ENCODE measurements around the gene HIC1. TPM values are rescaled to one million over a fixed set of nuclear protein-coding genes. Genes with fewer than 3 reads are reported as not detected.

The HIC1 gene
- total and polyA plus RNA-seq, 7 donors = 2.0 to 12.6 (median 4.3) TPM

DNA sequence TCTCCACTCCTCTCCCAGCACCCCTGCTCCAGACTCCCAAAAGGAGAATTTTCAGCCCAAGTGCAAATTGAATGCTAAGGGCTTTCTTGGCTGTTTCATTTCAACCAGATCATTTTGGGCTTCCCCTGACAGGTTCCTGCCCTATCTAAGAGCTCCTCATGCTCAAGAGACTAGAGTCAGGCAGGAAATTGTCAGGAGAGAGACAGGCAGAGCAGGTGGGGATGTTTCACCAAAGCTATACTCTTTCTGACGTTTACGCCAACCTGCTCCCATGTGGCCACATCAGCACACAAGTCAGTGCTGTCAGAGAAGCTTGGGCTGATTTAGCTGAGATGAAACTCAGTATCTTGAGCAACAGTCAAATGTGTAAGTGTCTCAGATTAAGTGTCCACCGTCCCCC, 31.4 kb downstream of the HIC1 start:
- Histone ChIP-seq H3K27ac (peak overlapping the region; percentile 77), H3K4me1 (peaks cover 59% of the 10 kb centered on the region), H3K27me3 (ENCODE audit: insufficient read depth in 3 of 3, low read length in 2 of 3) (no peaks in the 10 kb centered on the region), H3K4me3 (no peak overlapping the region), H3K36me3 (ENCODE audit: insufficient read depth in 1 of 2, low read depth in 1 of 2) (peaks cover 0 to 7% of the 10 kb centered on the region in 2 donors), H3K9me3 (no peaks in the 10 kb centered on the region)
- intact Hi-C loops (cut with DNase I) = loop anchor here in 1 of 2 donors (5.0 kb wide), 1 partner anchor 86 kb away; no protein-coding TSS in a partner anchor
- DNase-seq (peak in 1 of 2 donors; percentile 24), ATAC-seq (no peak)
- WGBS, 3 donors = 41 to 64% (median 42%) methylated on average over 3 of the region's 3 CpGs
- TF ChIP-seq, protein P1, sequence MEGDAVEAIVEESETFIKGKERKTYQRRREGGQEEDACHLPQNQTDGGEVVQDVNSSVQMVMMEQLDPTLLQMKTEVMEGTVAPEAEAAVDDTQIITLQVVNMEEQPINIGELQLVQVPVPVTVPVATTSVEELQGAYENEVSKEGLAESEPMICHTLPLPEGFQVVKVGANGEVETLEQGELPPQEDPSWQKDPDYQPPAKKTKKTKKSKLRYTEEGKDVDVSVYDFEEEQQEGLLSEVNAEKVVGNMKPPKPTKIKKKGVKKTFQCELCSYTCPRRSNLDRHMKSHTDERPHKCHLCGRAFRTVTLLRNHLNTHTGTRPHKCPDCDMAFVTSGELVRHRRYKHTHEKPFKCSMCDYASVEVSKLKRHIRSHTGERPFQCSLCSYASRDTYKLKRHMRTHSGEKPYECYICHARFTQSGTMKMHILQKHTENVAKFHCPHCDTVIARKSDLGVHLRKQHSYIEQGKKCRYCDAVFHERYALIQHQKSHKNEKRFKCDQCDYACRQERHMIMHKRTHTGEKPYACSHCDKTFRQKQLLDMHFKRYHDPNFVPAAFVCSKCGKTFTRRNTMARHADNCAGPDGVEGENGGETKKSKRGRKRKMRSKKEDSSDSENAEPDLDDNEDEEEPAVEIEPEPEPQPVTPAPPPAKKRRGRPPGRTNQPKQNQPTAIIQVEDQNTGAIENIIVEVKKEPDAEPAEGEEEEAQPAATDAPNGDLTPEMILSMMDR (IDR thresholded peaks at IDR 0.05) = no peak

DNA sequence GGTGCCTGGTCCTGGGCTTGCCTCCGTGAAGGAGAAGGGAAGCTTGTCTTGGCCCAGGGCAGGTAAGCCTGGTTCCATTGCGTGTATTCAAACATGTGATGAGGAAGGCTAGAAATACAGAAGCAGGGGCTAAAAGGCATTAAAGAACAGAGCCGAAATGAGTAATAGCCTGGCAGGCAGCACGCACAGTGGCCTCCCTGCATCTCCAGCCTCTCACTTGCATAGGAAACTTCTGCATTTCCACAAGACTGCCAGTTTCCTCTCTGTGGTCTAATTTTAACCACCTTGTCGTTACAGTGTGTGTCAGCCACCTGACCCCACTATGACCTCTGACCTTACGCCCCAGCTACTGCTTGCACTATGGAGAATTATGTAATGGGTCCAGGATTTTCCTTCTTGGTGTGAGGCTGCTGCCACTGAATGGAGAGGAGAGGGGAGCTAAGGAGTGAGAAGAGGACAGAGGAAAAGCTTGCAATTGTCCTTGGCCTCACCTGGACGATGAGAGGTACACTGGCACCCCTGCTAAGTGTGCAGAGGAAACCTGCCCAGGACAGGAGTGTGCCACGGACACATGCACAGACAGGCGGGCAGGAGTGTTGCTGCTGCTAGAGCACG, 32.8 kb downstream of the HIC1 start:
- H3K4me1 ChIP-seq = peaks cover 59% of the 10 kb centered on the region
- H3K36me3 ChIP-seq (ENCODE audit: insufficient read depth in 1 of 2, low read depth in 1 of 2) = no peaks in the 10 kb centered on the region
- H3K4me3 ChIP-seq = no peak overlapping the region
- intact Hi-C loops (cut with DNase I) = loop anchor here in 1 of 2 donors (5.0 kb wide), 1 partner anchor 85 kb away; no protein-coding TSS in a partner anchor
- WGBS, 3 donors = 37 to 58% (median 44%) methylated on average over 10 of the region's 10 CpGs
- H3K9me3 ChIP-seq = no peaks in the 10 kb centered on the region
- ATAC-seq (peak in 2 of 4 donors; percentile 10 to 29), DNase-seq (peak in 1 of 2 donors; percentile 69)
- peak overlapping the region; percentile 77 for H3K27ac ChIP-seq
- H3K27me3 ChIP-seq (ENCODE audit: insufficient read depth in 3 of 3, low read length in 2 of 3) = no peaks in the 10 kb centered on the region
- TF ChIP-seq, protein P1 (IDR thresholded peaks at IDR 0.05) = no peak

DNA sequence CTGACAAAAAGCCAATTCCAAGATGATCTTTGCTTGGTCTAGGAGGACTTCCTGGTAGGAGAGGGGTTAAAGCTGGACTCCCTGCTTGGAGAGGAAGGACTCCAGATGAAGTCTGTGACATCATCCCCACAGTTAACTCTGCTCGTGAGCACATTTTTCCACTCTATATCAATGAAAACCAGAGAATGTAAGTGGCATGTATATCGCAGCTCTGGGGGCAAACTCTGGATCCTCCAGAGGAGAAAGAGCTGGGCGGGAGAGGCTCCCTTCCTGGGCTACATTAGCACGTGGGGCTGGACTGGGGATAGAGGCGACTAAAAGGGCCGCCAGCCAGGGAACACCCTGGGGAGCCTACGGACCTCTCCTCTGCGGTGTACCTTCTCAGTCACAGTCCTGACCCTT, 34.1 kb downstream of the HIC1 start:
- WGBS, 3 donors = 49 to 54% (median 52%) methylated on average over 8 of the region's 8 CpGs
- Histone ChIP-seq H3K27ac (peak overlapping the region; percentile 77), H3K4me1 (peaks cover 52% of the 10 kb centered on the region), H3K36me3 (ENCODE audit: insufficient read depth in 1 of 2, low read depth in 1 of 2) (no peaks in the 10 kb centered on the region), H3K9me3 (no peaks in the 10 kb centered on the region), H3K4me3 (peak overlapping the region; percentile 48), H3K27me3 (ENCODE audit: insufficient read depth in 3 of 3, low read length in 2 of 3) (no peaks in the 10 kb centered on the region)
- TF ChIP-seq, protein P1 (IDR thresholded peaks at IDR 0.05) = no peak
- intact Hi-C loops (cut with DNase I) = loop anchor here in 1 of 2 donors (5.0 kb wide), 1 partner anchor 83 kb away; no protein-coding TSS in a partner anchor
- DNase-seq = peak in 1 of 2 donors; percentile 59
- ATAC-seq = no peak

DNA sequence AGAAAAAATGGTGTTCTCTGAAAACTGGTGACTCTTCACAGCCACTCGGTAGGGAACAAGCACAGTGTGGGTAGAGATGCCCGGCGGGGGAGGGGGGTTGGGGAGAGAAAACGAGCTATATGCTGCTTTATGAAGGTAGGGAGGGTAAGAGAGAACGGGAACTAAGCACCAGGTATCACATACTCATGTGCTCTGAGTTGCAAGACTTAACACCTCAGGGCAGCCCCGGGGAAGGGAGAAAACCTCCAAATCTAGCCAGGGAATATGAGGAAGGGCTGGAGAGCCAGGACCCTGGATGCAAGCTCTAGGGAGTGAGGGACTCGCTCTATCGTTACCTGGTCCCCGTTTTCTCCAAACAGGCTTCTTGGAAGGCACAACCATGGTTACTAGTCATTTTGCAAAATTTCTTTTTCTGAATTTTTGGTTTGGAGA, 35.3 kb downstream of the HIC1 start:
- Histone ChIP-seq H3K4me1 (peaks cover 42% of the 10 kb centered on the region), H3K27ac (peak overlapping the region; percentile 77), H3K9me3 (no peaks in the 10 kb centered on the region), H3K27me3 (ENCODE audit: insufficient read depth in 3 of 3, low read length in 2 of 3) (no peaks in the 10 kb centered on the region), H3K36me3 (ENCODE audit: insufficient read depth in 1 of 2, low read depth in 1 of 2) (no peaks in the 10 kb centered on the region), H3K4me3 (peak overlapping the region; percentile 48)
- no peak for ATAC-seq
- TF ChIP-seq, protein P1 (IDR thresholded peaks at IDR 0.05) = no peak
- WGBS, 3 donors = 71 to 79% (median 78%) methylated on average over 9 of the region's 9 CpGs
- DNase-seq = peak in 1 of 2 donors; percentile 17
- intact Hi-C loops (cut with DNase I) = loop anchor here in 1 of 2 donors (10.0 kb wide), 1 partner anchor 155 kb away; no protein-coding TSS in a partner anchor
